ENCODE measurements around the gene NAV2.
A peak's percentile ranks its signal among the peaks of the same experiment; 100 is the strongest.

The NAV2 gene

DNA sequence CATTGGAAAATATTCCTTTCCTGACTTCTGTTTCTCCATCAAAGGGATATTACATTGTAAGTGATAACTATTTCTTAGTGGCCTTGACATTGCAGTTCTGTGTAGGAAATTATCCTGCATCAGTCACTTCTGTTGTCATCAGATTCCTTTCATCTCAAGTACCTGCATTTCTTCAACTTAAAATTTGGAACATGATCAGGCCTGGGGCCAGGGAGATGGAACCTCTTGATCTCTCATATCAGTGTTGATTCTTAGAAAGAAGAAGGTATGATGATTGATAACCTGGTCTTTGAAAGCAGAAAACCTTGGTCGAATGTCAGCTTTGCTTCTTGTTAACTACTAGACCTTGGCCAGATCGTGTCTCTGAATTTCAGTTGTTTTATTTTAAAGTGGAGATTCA, 93.6 kb downstream of the NAV2 start:
- no peak for DNase-seq (ENCODE audit: low read depth)
- TF ChIP-seq, protein P1, sequence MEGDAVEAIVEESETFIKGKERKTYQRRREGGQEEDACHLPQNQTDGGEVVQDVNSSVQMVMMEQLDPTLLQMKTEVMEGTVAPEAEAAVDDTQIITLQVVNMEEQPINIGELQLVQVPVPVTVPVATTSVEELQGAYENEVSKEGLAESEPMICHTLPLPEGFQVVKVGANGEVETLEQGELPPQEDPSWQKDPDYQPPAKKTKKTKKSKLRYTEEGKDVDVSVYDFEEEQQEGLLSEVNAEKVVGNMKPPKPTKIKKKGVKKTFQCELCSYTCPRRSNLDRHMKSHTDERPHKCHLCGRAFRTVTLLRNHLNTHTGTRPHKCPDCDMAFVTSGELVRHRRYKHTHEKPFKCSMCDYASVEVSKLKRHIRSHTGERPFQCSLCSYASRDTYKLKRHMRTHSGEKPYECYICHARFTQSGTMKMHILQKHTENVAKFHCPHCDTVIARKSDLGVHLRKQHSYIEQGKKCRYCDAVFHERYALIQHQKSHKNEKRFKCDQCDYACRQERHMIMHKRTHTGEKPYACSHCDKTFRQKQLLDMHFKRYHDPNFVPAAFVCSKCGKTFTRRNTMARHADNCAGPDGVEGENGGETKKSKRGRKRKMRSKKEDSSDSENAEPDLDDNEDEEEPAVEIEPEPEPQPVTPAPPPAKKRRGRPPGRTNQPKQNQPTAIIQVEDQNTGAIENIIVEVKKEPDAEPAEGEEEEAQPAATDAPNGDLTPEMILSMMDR (IDR thresholded peaks at IDR 0.05; ENCODE audit: control insufficient read depth, extremely low read depth, insufficient read depth): no peak
- H3K4me3 ChIP-seq (ENCODE audit: low read depth, low read length): no peak overlapping the region

DNA sequence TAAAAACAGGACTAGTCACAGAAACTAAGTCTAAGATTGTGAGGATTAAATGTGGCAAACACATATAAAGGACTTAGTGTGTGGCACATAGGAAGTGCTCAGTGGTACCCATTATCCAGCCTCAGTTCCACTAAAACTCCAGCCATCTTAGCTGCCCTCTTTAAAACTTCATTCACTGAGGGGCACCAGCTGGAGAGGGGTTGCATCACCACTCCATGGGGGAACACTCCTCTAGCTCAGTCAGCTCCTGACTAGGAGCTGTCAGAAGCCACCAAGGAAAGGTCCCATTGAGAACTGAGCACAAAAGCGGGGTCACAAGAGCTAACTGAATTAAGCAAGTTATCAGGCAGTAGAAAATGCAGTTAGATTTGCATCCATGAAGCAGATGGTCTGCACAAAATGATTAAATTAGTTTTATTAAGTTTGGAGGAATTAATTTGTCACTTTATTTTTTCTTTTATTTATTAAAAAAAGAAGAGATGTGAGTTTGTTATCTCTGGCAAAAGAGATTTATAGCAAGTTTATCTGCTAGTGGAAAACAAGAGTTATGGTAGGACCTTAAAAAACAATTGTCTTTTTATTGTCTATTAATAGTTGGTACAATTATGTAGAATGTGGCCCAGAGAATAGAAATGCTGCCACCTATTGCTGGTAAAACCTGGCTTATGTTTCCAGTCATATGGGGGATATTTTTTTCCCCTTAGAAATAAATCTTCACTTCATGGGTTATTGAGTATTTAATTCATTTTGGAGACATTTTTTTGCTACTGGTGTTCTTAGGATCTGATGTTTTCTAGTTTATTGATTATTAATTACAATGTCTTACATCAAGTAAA, 95.7 kb downstream of the NAV2 start:
- no peak for DNase-seq (ENCODE audit: low read depth)
- TF ChIP-seq, protein P1 (IDR thresholded peaks at IDR 0.05; ENCODE audit: control insufficient read depth, extremely low read depth, insufficient read depth): peak; percentile 42
- no peak overlapping the region for H3K4me3 ChIP-seq (ENCODE audit: low read depth, low read length)

DNA sequence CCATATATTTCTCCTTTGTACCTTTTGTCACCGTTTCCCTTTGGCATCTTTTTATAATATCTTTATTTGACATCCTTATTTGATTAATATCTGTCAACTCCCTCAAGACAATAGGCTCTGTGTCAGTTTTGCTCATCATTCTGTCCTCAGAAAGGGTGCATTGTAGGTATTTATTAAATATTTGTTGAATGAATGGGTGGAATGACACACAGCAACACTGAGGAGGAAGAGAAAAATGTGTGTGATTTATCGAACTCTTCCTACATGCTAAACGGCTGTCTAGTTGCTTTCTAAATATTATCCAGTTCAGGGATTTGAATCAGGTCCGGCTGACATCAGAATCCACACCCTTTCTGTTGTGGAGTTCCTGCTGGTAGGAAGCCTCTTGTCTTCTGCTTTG, 98.2 kb downstream of the NAV2 start:
- no peak for DNase-seq (ENCODE audit: low read depth)
- no peak overlapping the region for H3K4me3 ChIP-seq (ENCODE audit: low read depth, low read length)
- TF ChIP-seq, protein P1 (IDR thresholded peaks at IDR 0.05; ENCODE audit: control insufficient read depth, extremely low read depth, insufficient read depth): no peak

DNA sequence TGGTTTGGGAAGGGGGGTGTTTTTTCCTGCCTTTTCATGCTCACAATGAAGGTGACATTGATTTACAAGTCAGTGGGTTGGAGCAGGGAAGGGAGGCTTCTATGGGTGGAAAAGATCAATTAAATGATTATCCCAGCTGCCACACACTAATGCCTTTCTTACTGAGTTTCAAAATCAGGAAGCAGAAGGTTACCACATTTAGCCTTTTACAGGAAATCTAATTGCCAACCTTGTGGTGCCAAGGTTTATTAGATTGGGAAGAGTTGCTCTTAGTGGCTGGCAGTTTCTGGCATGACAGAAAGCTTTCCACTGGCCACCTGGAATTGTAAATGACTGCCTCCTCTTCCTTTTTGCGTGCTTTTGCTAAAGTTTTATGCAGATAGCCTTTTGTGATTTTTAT, 98.7 kb downstream of the NAV2 start:
- TF ChIP-seq, protein P1 (IDR thresholded peaks at IDR 0.05; ENCODE audit: control insufficient read depth, extremely low read depth, insufficient read depth): no peak
- no peak for DNase-seq (ENCODE audit: low read depth)
- no peak overlapping the region for H3K4me3 ChIP-seq (ENCODE audit: low read depth, low read length)

DNA sequence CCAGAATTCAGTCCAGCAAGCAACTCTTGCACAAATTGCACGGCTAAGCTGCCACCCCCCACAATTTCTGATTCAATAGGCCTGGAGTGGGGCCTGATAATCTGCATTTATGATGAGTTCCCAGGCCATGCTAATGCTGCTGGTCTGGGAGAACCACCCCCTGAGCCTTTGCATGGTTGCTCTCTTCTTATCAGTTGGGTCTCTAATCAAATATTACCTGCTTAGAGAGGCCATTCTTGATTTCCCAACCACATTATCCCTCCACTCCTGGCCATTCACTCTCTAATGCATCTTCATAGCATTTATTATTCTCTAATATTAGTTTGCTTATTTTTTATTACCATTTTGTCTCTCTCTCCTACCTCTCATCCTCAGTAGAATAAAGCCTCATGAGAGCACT, 99.5 kb downstream of the NAV2 start:
- DNase-seq (ENCODE audit: low read depth): no peak
- TF ChIP-seq, protein P1 (IDR thresholded peaks at IDR 0.05; ENCODE audit: control insufficient read depth, extremely low read depth, insufficient read depth): no peak

DNA sequence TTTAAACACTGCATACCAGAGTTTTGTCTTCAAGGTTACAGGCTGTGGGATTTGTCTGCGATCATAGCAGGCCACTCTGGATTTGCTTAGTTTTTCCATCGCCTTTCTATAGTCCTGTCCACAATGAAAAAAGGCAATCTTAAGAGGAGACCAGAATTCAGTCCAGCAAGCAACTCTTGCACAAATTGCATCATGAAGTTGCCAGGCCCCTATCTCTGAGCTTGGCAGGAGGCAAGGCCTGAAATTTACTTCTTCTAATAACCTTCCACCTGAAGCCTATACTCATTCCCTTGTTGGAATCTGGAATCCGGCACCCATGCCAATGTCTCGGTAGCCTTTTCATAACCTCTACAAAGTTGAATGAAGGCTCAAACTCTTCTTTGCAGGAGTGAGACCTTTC, 100.1 kb downstream of the NAV2 start:
- H3K4me3 ChIP-seq (ENCODE audit: low read depth, low read length): no peak overlapping the region
- no peak for DNase-seq (ENCODE audit: low read depth)
- TF ChIP-seq, protein P1 (IDR thresholded peaks at IDR 0.05; ENCODE audit: control insufficient read depth, extremely low read depth, insufficient read depth): no peak

More for the DNA sequence above, 99.5 kb downstream of the NAV2 start:
- no peak overlapping the region for H3K4me3 ChIP-seq (ENCODE audit: low read depth, low read length)
